Motor neuron (in vitro differentiated cells): Measurements from ENCODE around the gene ASPRV1. TPM values are rescaled to one million over a fixed set of nuclear protein-coding genes. Genes with fewer than 3 reads are reported as not detected.
A peak's percentile ranks its signal among the peaks of the same experiment; 100 is the strongest.

ENCODE experiments used
- ATAC-seq, 8 experiments: fragments of 200-7000 bp; cut with Tn5 transposase; replicated peaks in 6 of 8; 2 replicates each; pipeline ENCODE4 v1.8.0; 2021; ENCODE audit warnings: mild to moderate bottlenecking in 8 of 8, moderate library complexity in 8 of 8
- H3K27ac ChIP-seq, 2 donors: fragments of 250-450 bp; sonication (Bioruptor Pico); 2 replicates each; pipeline ENCODE4 v1.9.0; 2021; ENCODE audit warnings: antibody characterized with exemption in 2 of 2, mild to moderate bottlenecking in 2 of 2, moderate library complexity in 1 of 2
- H3K4me1 ChIP-seq, 2 donors: fragments of 250-450 bp; sonication (Bioruptor Pico); replicated peaks in 1 of 2; 2 replicates each; pipeline ENCODE4 v1.6.1; 2021; ENCODE audit warnings: antibody characterized with exemption in 2 of 2, mild to moderate bottlenecking in 2 of 2, moderate library complexity in 1 of 2
- H3K4me3 ChIP-seq, 5 donors: fragments of 250-450 bp; sonication (Bioruptor Pico); 2 replicates each; pipeline ENCODE4 v1.9.0; 2021; ENCODE audit warnings: antibody characterized with exemption in 5 of 5, mild to moderate bottlenecking in 5 of 5, moderate library complexity in 4 of 5
- WGBS, 10 experiments: fragments of 450-650 bp; shearing (Covaris generic); methylation state at CpG; one replicate each; pipeline ENCODE4 v1.0.0; 2022; 5-methylcytosine and 5-hydroxymethylcytosine counted together
- in situ Hi-C, 9 experiments: fragments of 400-800 bp; cut with MboI; loops; one replicate each; pipeline ENCODE4 v1.15.0; 2021; ENCODE audit warnings: low sequenced_read_pairs in 9 of 9, low pct_unique_long_range_greater_than_20kb in 2 of 9; ENCODE audit not compliant: unreplicated experiment in 9 of 9
- total RNA-seq, 8 experiments: library from RNA; unstranded; fragments of 300-600 nt; gene quantifications; 2 replicates each; pipeline versions ENCODE4 v1.2.3 to v1.2.4, GENCODE V29; 2022

The ASPRV1 gene
- total RNA-seq, 8 experiments from 2014 or later, result 1.1 to 2.8 (median 1.7) TPM

GRCh38 chr2:69997015-69997830, 35.8 kb upstream of the ASPRV1 start:
- WGBS, 10 experiments, result 66 to 100% (median 83%) methylated on average over 1 to 7 of the region's 11 CpGs
- Histone ChIP-seq H3K27ac (no peak overlapping the region), H3K4me1 (no peaks in the 10 kb centered on the region), H3K4me3 (no peak overlapping the region)
- ATAC-seq, result peak in 7 of 8 experiments; percentile 72 to 96 (median 88)
- in situ Hi-C loops, result no loop called here

- 0 to 100% (median 90%) methylated on average over 1 to 3 of the region's 3 CpGs; no CpG with 5 or more reads in 4 of the 10 experiments for WGBS, 10 experiments
- no peaks in the 10 kb centered on the region for H3K4me1 ChIP-seq
- no peak overlapping the region for H3K27ac ChIP-seq
- in situ Hi-C loops, result no loop called here
- no peak overlapping the region for H3K4me3 ChIP-seq
- ATAC-seq, result no peak
These were observed 34.1 kb upstream of the ASPRV1 start for GRCh38 chr2:69995511-69995910.

GRCh38 chr2:69994166-69994565, 32.7 kb upstream of the ASPRV1 start:
- no peak for ATAC-seq
- 74 to 100% (median 83%) methylated on average over 2 to 4 of the region's 6 CpGs; no CpG with 5 or more reads in 3 of the 10 experiments for WGBS, 10 experiments
- in situ Hi-C loops, result no loop called here
- no peak overlapping the region for H3K4me3 ChIP-seq
- H3K4me1 ChIP-seq, result no peaks in the 10 kb centered on the region
- no peak overlapping the region for H3K27ac ChIP-seq

GRCh38 chr2:69993708-69994107, 32.3 kb upstream of the ASPRV1 start:
- H3K27ac ChIP-seq, result no peak overlapping the region
- WGBS, 10 experiments, result 41 to 94% (median 73%) methylated on average over 1 to 5 of the region's 5 CpGs; no CpG with 5 or more reads in 4 of the 10 experiments
- in situ Hi-C loops, result no loop called here
- no peaks in the 10 kb centered on the region for H3K4me1 ChIP-seq
- no peak for ATAC-seq
- no peak overlapping the region for H3K4me3 ChIP-seq

GRCh38 chr2:69993048-69993565, 31.7 kb upstream of the ASPRV1 start:
- no peak for ATAC-seq
- Histone ChIP-seq H3K4me3 (no peak overlapping the region), H3K27ac (no peak overlapping the region), H3K4me1 (no peaks in the 10 kb centered on the region)
- in situ Hi-C loops, result no loop called here
- 71 to 100% (median 86%) methylated on average over 1 to 4 of the region's 7 CpGs; no CpG with 5 or more reads in 4 of the 10 experiments for WGBS, 10 experiments

- in situ Hi-C loops, result no loop called here
- Histone ChIP-seq H3K4me3 (no peak overlapping the region), H3K4me1 (no peaks in the 10 kb centered on the region), H3K27ac (no peak overlapping the region)
- WGBS, 10 experiments, result 69 to 100% (median 86%) methylated on average over 3 to 7 of the region's 8 CpGs
- peak in 1 of 8 experiments; percentile 42 for ATAC-seq
These were observed 31.0 kb upstream of the ASPRV1 start for GRCh38 chr2:69992310-69993047.

GRCh38 chr2:69989441-69990105, 28.1 kb upstream of the ASPRV1 start:
- no peak overlapping the region for H3K27ac ChIP-seq
- in situ Hi-C loops, result no loop called here
- no peaks in the 10 kb centered on the region for H3K4me1 ChIP-seq
- WGBS, 10 experiments, result 33 to 94% (median 82%) methylated on average over 2 to 3 of the region's 12 CpGs; no CpG with 5 or more reads in 5 of the 10 experiments
- no peak overlapping the region for H3K4me3 ChIP-seq
- peak in 3 of 8 experiments; percentile 53 to 87 (median 70) for ATAC-seq

GRCh38 chr2:69989009-69989408, 27.6 kb upstream of the ASPRV1 start:
- Histone ChIP-seq H3K27ac (no peak overlapping the region), H3K4me3 (no peak overlapping the region), H3K4me1 (no peaks in the 10 kb centered on the region)
- in situ Hi-C loops, result no loop called here
- WGBS, 10 experiments, result 83 to 100% methylated on average over 1 to 2 of the region's 3 CpGs; no CpG with 5 or more reads in 8 of the 10 experiments
- ATAC-seq, result peak in 3 of 8 experiments; percentile 43 to 86 (median 71)

GRCh38 chr2:69988086-69988635, 26.7 kb upstream of the ASPRV1 start:
- H3K27ac ChIP-seq, result no peak overlapping the region
- WGBS, 10 experiments, result 87 to 100% (median 97%) methylated on average over 2 to 5 of the region's 5 CpGs; no CpG with 5 or more reads in 2 of the 10 experiments
- H3K4me1 ChIP-seq, result no peaks in the 10 kb centered on the region
- no peak for ATAC-seq
- H3K4me3 ChIP-seq, result no peak overlapping the region
- in situ Hi-C loops, result no loop called here

- ATAC-seq, result no peak
- H3K4me1 ChIP-seq, result no peaks in the 10 kb centered on the region
- H3K27ac ChIP-seq, result no peak overlapping the region
- no peak overlapping the region for H3K4me3 ChIP-seq
- WGBS, 10 experiments, result 57 to 100% (median 85%) methylated on average over 1 to 3 of the region's 4 CpGs; no CpG with 5 or more reads in 6 of the 10 experiments
- in situ Hi-C loops, result no loop called here
These were observed 25.3 kb upstream of the ASPRV1 start for GRCh38 chr2:69986691-69987090.

GRCh38 chr2:69985688-69986087, 24.3 kb upstream of the ASPRV1 start:
- no peak for ATAC-seq
- 84 to 100% (median 100%) methylated on average over 1 to 8 of the region's 10 CpGs; no CpG with 5 or more reads in 4 of the 10 experiments for WGBS, 10 experiments
- Histone ChIP-seq H3K4me3 (no peak overlapping the region), H3K27ac (no peak overlapping the region), H3K4me1 (no peaks in the 10 kb centered on the region)
- in situ Hi-C loops, result no loop called here

- Histone ChIP-seq H3K4me3 (no peak overlapping the region), H3K4me1 (no peaks in the 10 kb centered on the region), H3K27ac (no peak overlapping the region)
- in situ Hi-C loops, result no loop called here
- ATAC-seq, result no peak
- WGBS, 10 experiments, result 80 to 100% (median 98%) methylated on average over 1 to 3 of the region's 3 CpGs
These were observed 23.8 kb upstream of the ASPRV1 start for GRCh38 chr2:69985216-69985615.
